Gastrocnemius medialis (tissue), 4 donors: ENCODE data around the gene RNF114. TPM values are rescaled to one million over a fixed set of nuclear protein-coding genes. Genes with fewer than 3 reads are reported as not detected.

Source experiments
- ATAC-seq, 2 donors: fragments of 150-250 bp; one replicate each; pipeline ENCODE4 v1.9.1; 2016
- DNase-seq, 2 donors: peaks; one replicate each; pipeline ENCODE4 v3.0.0-alpha.2; 2019
- H3K27ac ChIP-seq, 4 donors: fragments of 200-600 bp; sonication (generic); 1 replicate in 1 of 4; 2 replicates in 3 of 4; pipeline ENCODE4 v1.5.1; 2016 to 2018; ENCODE audit warnings: mild to moderate bottlenecking in 2 of 4, moderate library complexity in 1 of 4
- H3K27me3 ChIP-seq, 3 donors: fragments of 200-600 bp; sonication (generic) in 2 of 3; 1 replicate in 1 of 3; 2 replicates in 2 of 3; pipeline versions ENCODE4 v1.5.1 to v1.6.0; 2016 to 2019; ENCODE audit warnings: mild to moderate bottlenecking in 1 of 3, moderate library complexity in 1 of 3
- H3K36me3 ChIP-seq, 2 donors: fragments of 200-600 bp; sonication (generic) in 1 of 2; one replicate each; pipeline ENCODE4 v1.5.1; 2017 to 2018
- H3K4me1 ChIP-seq, 2 donors: fragments of 200-600 bp; sonication (generic) in 1 of 2; one replicate each; pipeline ENCODE4 v1.5.1; 2016 to 2017; ENCODE audit warnings: mild to moderate bottlenecking in 2 of 2
- H3K4me3 ChIP-seq, 4 donors: fragments of 200-600 bp; sonication (generic) in 3 of 4; 1 replicate in 1 of 4; 2 replicates in 3 of 4; pipeline ENCODE4 v1.5.1; 2016 to 2019; ENCODE audit warnings: mild to moderate bottlenecking in 2 of 4
- H3K9me3 ChIP-seq, 3 donors: fragments of 200-600 bp; sonication (generic) in 2 of 3; 1 replicate in 1 of 3; 2 replicates in 2 of 3; pipeline ENCODE4 v1.5.1; 2016 to 2019
- CTCF ChIP-seq, 5 experiments: fragments of 450-650 bp in 3 of 5; fragments of 200-600 bp in 2 of 5; sonication (generic) in 2 of 5; IDR thresholded peaks in 4 of 5; conservative IDR thresholded peaks in 1 of 5; 1 replicate in 4 of 5; 2 replicates in 1 of 5; pipeline ENCODE4 v1.5.1; 2016 to 2019; ENCODE audit warnings: antibody characterized with exemption in 5 of 5, mild to moderate bottlenecking in 3 of 5, moderate library complexity in 3 of 5
- POLR2A ChIP-seq, 2 donors: fragments of 450-650 bp; IDR thresholded peaks; one replicate each; pipeline ENCODE4 v1.6.1; 2017; ENCODE audit warnings: antibody characterized with exemption in 2 of 2, mild to moderate bottlenecking in 2 of 2, moderate library complexity in 2 of 2
- in situ Hi-C, 4 donors: fragments of 200-750 bp; cut with MboI; loops; one replicate each; pipeline versions ENCODE4 v1.15.0 to v1.8.0; 2017; ENCODE audit warnings: low sequenced_read_pairs in 4 of 4
- intact Hi-C: fragments of 100-400 bp; cut with DNase I; formaldehyde crosslinking; loops from one replicate; pipeline ENCODE4 v1.15.1; 2023; ENCODE audit warnings: low total_unique reads
- total RNA-seq, 4 donors: library from RNA; depleted of rRNA; stranded (reverse); fragments of >200 nt; gene quantifications; one replicate each; pipeline versions ENCODE4 v1.1.0 to v1.2.3, GENCODE V29; 2016

The RNF114 gene
- total RNA-seq, 4 donors from 2014 or later = 133 to 216 (median 172) TPM

DNA sequence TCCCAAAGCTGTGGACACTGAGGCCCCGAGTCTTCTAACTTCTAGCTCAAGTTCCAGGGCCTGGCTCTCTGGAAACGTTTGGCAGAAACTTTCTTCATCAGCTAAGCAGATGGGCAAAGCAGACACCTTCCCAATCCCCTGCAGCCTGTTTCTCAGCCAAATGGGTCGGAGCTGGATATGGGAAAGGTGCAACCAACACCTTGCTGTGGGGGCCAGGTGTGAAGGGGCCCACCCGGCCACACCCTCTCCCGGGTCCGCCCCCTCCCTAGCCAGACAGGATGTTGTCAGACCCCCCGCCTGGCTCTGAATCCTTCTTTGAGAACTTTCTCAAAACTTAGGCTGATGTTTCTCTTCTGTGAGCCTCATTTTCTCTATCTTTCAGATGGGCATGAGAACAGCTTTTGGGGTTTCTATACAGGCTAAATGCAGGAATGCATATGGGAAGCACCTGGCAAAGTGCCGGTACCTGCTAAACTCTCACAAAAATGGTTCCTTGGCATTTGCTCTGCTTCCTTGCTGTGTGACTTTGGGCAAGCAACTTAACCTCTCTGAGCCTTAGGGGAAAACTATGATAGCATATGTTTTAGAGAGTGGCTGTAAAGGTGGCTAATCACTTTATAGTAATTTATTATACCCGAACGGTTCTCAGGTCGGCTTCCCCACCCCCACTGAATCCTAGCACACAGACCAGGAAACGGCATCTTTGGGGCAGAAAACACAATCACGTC lies 48.4 kb downstream of the RNF114 start:
- Histone ChIP-seq H3K27me3 (no peaks in the 10 kb centered on the region), H3K4me1 (peaks cover 19 to 40% of the 10 kb centered on the region in 2 donors), H3K9me3 (no peaks in the 10 kb centered on the region), H3K27ac (peak overlapping the region in 3 of 4 donors; percentile 75 to 81 (median 75)), H3K36me3 (no peaks in the 10 kb centered on the region), H3K4me3 (peak overlapping the region in 2 of 4 donors; percentile 48 to 52)
- intact Hi-C loops (loop anchor here (5.0 kb wide), 2 partner anchors 103 to 183 kb away; no protein-coding TSS in a partner anchor), in situ Hi-C loops (loop anchor here in 2 of 4 donors (5.0 to 10.0 kb wide), 2 partner anchors 88 to 180 kb away; no protein-coding TSS in a partner anchor)
- DNase-seq = no peak
- ATAC-seq = no peak
- TF ChIP-seq CTCF (IDR thresholded peaks at IDR 0.05 in 4 of 5, conservative IDR thresholded peaks at IDR 0.05 in 1 of 5) (no peak), POLR2A (IDR thresholded peaks at IDR 0.05) (no peak)

DNA sequence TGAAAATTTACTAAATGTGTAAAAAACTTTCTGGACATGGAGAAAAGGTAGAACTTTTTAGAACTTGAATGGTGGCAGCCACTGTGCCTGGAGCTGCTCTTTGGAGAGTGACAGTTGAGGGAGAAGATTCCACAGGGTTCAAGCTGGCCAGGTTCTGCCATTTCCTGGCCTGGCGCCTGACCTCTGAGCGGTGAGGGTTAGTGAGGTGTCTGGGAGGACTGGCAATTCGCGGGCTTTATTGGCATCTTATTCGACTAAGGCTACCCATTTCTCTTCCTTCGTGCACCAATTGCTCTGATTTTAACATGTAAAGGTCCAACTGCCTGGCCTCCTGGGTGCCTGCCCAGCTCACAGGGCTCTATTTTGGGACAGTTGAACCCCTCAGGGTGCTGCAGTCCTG lies 49.0 kb downstream of the RNF114 start:
- intact Hi-C loops = no loop called here
- in situ Hi-C loops = loop anchor here in 1 of 4 donors (10.0 kb wide), 1 partner anchor 180 kb away; no protein-coding TSS in a partner anchor
- DNase-seq = no peak
- Histone ChIP-seq H3K36me3 (no peaks in the 10 kb centered on the region), H3K4me3 (no peak overlapping the region), H3K9me3 (no peaks in the 10 kb centered on the region), H3K27me3 (no peaks in the 10 kb centered on the region), H3K4me1 (peaks cover 24 to 40% of the 10 kb centered on the region in 2 donors), H3K27ac (no peak overlapping the region)
- no peak for ATAC-seq
- TF ChIP-seq POLR2A (IDR thresholded peaks at IDR 0.05) (no peak), CTCF (IDR thresholded peaks at IDR 0.05 in 4 of 5, conservative IDR thresholded peaks at IDR 0.05 in 1 of 5) (no peak)

DNA sequence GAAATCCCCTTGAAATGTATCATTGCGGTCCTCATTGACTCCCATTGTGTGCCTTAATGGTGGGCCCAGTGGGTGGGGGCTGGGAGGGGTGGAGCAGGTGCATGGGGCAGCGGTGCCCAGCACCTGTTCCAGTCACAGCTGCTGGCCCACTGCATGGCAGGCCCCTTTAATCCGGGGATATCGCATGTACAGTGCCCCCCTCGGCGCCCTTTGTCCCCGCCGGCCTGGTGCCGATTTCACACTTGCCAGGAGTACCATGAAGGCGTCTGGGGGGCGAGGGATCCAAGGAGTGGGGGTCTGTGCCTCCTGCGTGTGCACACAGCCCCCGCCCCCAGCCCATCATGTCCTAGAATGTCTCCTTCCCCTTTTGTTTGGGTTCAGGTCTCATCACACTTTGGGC lies 49.4 kb downstream of the RNF114 start:
- H3K36me3 ChIP-seq = no peaks in the 10 kb centered on the region
- DNase-seq (no peak), ATAC-seq (no peak)
- H3K27ac ChIP-seq = no peak overlapping the region
- no peaks in the 10 kb centered on the region for H3K27me3 ChIP-seq
- TF ChIP-seq POLR2A (IDR thresholded peaks at IDR 0.05) (no peak), CTCF (IDR thresholded peaks at IDR 0.05 in 4 of 5, conservative IDR thresholded peaks at IDR 0.05 in 1 of 5) (no peak)
- no peak overlapping the region for H3K4me3 ChIP-seq
- intact Hi-C loops = no loop called here
- no peaks in the 10 kb centered on the region for H3K9me3 ChIP-seq
- H3K4me1 ChIP-seq = peaks cover 28 to 40% of the 10 kb centered on the region in 2 donors
- in situ Hi-C loops = loop anchor here in 1 of 4 donors (10.0 kb wide), 1 partner anchor 179 kb away; no protein-coding TSS in a partner anchor

DNA sequence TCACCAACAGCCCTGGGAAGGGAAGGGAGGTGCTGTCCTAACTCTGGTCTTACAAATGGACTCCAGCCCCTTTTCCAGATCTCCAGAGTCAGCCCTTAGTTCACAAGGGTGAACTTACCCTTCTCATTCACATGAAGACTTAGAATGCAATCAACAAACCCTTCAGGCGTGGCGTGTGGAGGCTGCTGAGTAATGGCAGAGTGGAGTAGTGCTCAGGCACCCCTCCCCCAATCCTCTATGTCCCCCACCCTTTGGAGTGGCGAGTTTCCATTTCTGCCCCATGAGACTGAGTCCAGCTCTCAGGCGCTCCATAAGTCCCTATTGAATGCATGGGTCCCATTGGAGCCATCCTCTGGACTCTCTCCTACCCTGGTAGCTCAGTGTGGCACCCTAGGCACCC lies 49.9 kb downstream of the RNF114 start:
- no peaks in the 10 kb centered on the region for H3K36me3 ChIP-seq
- peaks cover 28 to 40% of the 10 kb centered on the region in 2 donors for H3K4me1 ChIP-seq
- TF ChIP-seq POLR2A (IDR thresholded peaks at IDR 0.05) = no peak
- TF ChIP-seq CTCF (IDR thresholded peaks at IDR 0.05 in 4 of 5, conservative IDR thresholded peaks at IDR 0.05 in 1 of 5) = no peak
- in situ Hi-C loops (loop anchor here in 1 of 4 donors (10.0 kb wide), 1 partner anchor 179 kb away; no protein-coding TSS in a partner anchor), intact Hi-C loops (no loop called here)
- ATAC-seq (no peak), DNase-seq (no peak)
- H3K4me3 ChIP-seq = no peak overlapping the region
- H3K27ac ChIP-seq = no peak overlapping the region
- no peaks in the 10 kb centered on the region for H3K9me3 ChIP-seq
- H3K27me3 ChIP-seq = no peaks in the 10 kb centered on the region
